Lung microvascular endothelial cell (primary cell): Measurements from ENCODE around the gene IFT43. TPM values are rescaled to one million over a fixed set of nuclear protein-coding genes. Genes with fewer than 3 reads are reported as not detected.

Experiments
- DNase-seq, 2 donors: peaks; one replicate each; pipeline versions ENCODE4 v3.0.0 to v3.0.0-alpha.2; 2010; ENCODE audit warnings: low read depth in 2 of 2
- total RNA-seq: library from RNA; depleted of rRNA; stranded (reverse); fragments of >200 nt; gene quantifications from 2 replicates; pipeline ENCODE4 v1.2.1, GENCODE V29; 2014

The IFT43 gene
- total RNA-seq, 1 donor from 2014 or later, result 22.6 TPM

- DNase-seq, result no peak
Measured at GRCh38 chr14:76011930-76012329, 26.4 kb downstream of the IFT43 start.

GRCh38 chr14:76012354-76012753 is 26.8 kb downstream of the IFT43 start:
- DNase-seq, result no peak

- no peak for DNase-seq
Measured at GRCh38 chr14:76015191-76015590, 29.6 kb downstream of the IFT43 start.

- DNase-seq, result no peak
Measured at GRCh38 chr14:76015668-76016067, 30.1 kb downstream of the IFT43 start.

- DNase-seq, result no peak
Measured at GRCh38 chr14:76019676-76020075, 34.1 kb downstream of the IFT43 start.

- DNase-seq, result no peak
Measured at GRCh38 chr14:76022991-76023390, 37.4 kb downstream of the IFT43 start.

- DNase-seq, result no peak
Measured at GRCh38 chr14:76023757-76024156, 38.2 kb downstream of the IFT43 start.

DNA sequence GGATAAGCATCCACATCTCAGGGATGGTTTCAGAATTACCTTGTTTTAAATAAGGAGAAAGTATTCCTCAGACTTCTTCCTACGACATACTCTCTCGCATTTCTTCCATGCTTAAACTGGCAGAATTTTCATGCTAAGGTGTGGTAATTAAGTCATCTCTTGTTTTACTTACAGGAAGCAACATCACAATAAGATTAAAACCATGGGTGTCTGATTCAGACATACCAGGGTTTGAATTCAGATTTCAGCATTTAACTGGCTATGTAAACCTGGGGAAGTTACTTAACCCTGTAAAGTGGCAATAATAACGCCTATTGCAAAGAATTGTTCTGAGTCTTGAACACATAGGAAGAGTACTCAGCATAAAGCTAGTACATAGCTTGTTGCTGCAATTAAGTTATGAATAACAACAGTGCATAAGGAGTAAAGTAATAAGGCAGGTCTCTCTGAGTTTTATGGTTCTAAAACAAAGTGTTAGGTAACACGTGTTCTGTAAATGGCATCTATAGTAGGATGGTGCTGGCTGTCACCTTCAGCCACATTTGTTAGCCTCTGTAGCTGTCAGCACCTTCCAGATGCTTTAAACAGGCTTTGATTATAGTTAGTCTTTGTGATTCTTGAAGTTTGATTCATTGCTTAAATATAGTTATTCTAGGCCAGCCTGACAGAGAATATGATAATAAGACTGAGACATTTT is 38.8 kb downstream of the IFT43 start:
- DNase-seq, result no peak

DNA sequence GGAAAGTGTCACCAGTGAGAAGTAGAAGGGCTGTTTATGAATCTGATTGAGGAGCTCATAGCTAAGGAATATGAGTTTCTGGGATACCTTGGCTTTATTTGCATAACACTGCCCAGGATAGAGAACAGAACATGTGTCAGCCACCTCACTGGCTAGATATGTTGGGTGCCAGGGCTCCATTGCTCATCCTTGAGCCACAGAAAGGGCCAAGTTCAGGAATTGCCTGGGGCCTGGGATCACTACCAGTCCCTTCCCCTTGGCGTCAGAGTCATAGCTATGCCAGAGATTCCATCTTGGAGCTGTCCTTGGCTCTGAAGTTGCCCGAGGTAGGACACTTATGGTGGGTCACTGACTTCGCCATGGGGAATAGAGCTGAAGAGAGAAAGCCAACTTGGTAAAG is 49.0 kb downstream of the IFT43 start:
- DNase-seq, result no peak

GRCh38 chr14:76040704-76041103 is 55.1 kb downstream of the IFT43 start:
- DNase-seq, result no peak

- DNase-seq, result no peak
Measured at GRCh38 chr14:76045773-76046172, 60.2 kb downstream of the IFT43 start.

GRCh38 chr14:76050250-76050649 is 64.7 kb downstream of the IFT43 start:
- no peak for DNase-seq

DNA sequence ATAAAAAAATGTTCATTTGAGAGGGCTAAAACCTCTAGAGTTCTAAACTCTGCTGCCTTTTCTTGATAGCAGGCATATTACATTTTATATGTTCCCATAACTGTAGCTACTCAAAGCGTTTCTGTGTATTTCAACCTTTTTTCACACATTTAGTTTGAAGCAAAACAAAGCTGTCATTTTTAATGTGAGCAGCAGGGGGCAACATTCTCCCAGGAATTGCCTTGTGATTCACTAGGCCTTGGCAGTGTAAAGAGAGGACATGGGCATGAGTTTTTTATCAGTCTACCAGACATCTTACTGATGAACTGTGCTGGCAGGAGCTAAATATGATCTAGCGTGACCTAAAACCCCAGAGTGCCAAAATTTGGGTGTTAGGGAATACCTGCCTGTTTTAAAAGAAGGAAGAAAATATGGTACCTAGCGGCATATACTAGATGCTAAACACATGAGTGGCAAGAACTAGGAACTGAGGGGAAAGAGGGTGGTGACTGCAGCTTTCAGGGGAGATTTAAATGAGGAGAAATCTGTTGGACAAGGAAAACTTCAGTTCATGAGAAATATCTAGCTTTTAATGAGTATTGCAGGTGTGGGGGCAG is 65.3 kb downstream of the IFT43 start:
- DNase-seq, result peak; percentile 67 to 75

DNA sequence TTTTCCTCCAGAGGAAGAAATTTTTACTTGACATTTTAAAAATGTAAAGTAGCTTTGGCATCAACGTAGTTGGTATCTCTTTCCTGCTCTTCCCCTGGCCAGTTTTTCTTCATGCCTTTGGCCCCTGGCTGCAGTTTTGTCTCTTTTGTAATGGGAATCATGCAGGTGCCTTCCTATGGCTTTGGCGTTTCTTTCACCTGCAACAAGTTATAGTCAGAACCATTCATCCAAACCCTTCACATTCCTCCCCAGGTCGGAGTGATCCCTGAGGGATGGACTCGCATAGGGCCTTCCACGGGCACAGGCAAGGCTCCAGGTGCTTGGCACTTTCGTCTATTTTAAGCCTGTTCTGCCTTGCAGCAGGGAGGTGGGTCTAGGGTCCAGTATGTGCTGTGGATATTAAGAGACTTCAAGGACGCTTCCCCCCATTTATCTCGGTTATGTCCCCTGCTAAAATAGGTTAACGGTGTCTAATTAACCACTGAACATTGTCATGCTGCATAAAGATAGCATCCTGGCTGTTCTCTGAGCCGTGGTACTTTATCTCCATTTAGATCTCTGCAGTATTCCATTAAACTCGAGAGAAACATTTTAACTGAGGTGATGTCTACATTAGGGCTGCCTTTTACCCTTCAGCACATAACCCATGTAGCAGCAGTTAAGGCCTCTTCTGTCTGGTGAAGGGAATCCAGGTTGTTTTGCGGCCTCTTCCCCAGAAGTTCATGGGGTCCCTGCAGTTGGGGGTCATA is 66.3 kb downstream of the IFT43 start:
- DNase-seq, result no peak

GRCh38 chr14:76053572-76054355 is 68.2 kb downstream of the IFT43 start:
- no peak for DNase-seq

DNA sequence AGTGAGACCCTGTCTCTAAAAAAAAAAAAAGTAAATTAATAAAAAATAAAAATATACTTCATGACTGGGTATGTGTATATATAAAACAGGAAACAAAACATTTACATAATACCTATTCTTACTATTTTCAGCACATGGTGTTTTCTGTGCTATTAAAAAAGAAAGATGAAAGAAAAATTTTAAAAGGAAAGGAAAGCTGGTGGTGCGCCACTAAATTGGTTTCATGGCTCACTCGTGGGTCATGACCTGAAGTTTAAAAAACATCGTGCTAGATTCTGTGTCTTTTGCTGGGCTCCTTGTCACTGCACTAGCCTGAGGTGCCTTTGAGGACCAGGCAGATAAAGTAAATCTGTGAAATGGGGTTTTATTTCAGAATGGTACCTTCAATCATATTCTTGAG is 69.8 kb downstream of the IFT43 start:
- no peak for DNase-seq

GRCh38 chr14:76056128-76056527 is 70.6 kb downstream of the IFT43 start:
- no peak for DNase-seq

- no peak for DNase-seq
Measured at GRCh38 chr14:76057914-76058313, 72.4 kb downstream of the IFT43 start.

GRCh38 chr14:76063327-76063726 is 77.8 kb downstream of the IFT43 start:
- no peak for DNase-seq

DNA sequence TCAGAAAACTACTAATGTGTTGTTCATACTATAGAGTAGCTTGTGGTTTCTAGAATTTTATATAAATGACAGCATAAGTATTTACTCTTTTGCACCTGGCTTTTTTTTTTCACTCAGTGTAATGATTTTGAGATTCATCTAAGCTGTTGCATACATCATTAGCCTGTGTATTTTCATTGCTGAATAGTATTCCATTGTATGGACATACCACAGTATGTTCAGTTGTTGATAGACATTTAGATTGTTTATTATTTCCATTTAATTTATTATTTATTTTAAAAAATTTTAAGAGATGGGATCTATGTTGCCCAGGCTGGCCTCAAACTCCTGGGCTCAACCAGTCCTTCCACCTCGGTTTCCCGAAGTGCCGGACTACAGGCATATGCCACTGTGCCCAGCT is 80.0 kb downstream of the IFT43 start:
- DNase-seq, result no peak

DNA sequence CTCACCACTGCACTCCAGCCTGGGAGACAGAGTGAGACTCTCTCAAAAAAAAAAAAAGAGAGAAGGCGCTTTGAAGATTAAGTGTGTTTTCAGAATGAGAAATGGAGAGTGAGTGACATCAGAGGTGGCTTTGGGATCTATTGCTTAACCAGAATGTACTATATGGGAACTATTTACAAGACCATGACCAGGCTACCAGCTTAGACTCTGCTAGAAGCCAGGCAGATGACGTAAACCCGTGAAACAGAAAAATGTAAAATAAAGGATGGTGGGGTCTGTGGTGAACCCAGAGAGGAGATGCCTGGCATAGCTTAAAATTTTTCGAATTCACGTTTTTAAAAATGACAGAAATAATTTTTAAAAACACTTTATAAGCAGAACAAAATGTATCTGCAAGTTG is 82.0 kb downstream of the IFT43 start:
- no peak for DNase-seq

GRCh38 chr14:76073717-76074116 is 88.2 kb downstream of the IFT43 start:
- DNase-seq, result no peak
